Ureter (tissue), 1 donor: ENCODE measurements around the gene ANO2. TPM values are rescaled to one million over a fixed set of nuclear protein-coding genes. Genes with fewer than 3 reads are reported as not detected.
"Not testable (repeated sequence)": the region's sequence is repeated elsewhere in the genome, so short reads cannot be mapped to it uniquely, and the experiment has no call there.

Experiments
- DNase-seq: peaks from one replicate; pipeline ENCODE4 v3.0.0-alpha.2; 2020; ENCODE audit warnings: low spot score
- total RNA-seq: library from RNA; stranded (reverse); gene quantifications from one replicate; pipeline ENCODE4 v1.2.4, GENCODE V29; 2023
- donor health status: DM: yes; HTN: yes; CAD: no.

ANO2 gene
- total RNA-seq, 1 donor from 2014 or later = 4.2 TPM

- DNase-seq = no peak
Measured at GRCh38 chr12:5549011-5549410, 396.0 kb downstream of the ANO2 start.

- no peak for DNase-seq
Measured at GRCh38 chr12:5548152-5548943, 396.7 kb downstream of the ANO2 start.

- DNase-seq = no peak
Measured at GRCh38 chr12:5546616-5547015, 398.4 kb downstream of the ANO2 start.

GRCh38 chr12:5537771-5538170, 407.3 kb downstream of the ANO2 start:
- no peak for DNase-seq

GRCh38 chr12:5537026-5537615, 407.9 kb downstream of the ANO2 start:
- DNase-seq = not testable (repeated sequence)

- no peak for DNase-seq
Measured at GRCh38 chr12:5535541-5535940, 409.5 kb downstream of the ANO2 start.

GRCh38 chr12:5534426-5535199, 410.4 kb downstream of the ANO2 start:
- no peak for DNase-seq

- DNase-seq = no peak
Measured at GRCh38 chr12:5533368-5533767, 411.7 kb downstream of the ANO2 start.

- DNase-seq = no peak
Measured at GRCh38 chr12:5525783-5526367, 419.2 kb downstream of the ANO2 start.

GRCh38 chr12:5524769-5525436, 420.2 kb downstream of the ANO2 start:
- DNase-seq = no peak

- no peak for DNase-seq
Measured at GRCh38 chr12:5524116-5524768, 420.8 kb downstream of the ANO2 start.

GRCh38 chr12:5523396-5524115, 421.5 kb downstream of the ANO2 start:
- no peak for DNase-seq

- no peak for DNase-seq
Measured at GRCh38 chr12:5522432-5523335, 422.4 kb downstream of the ANO2 start.

GRCh38 chr12:5521456-5522325, 423.4 kb downstream of the ANO2 start:
- no peak for DNase-seq

- DNase-seq = no peak
Measured at GRCh38 chr12:5520831-5521230, 424.2 kb downstream of the ANO2 start.

GRCh38 chr12:5520037-5520436, 425.0 kb downstream of the ANO2 start:
- no peak for DNase-seq

GRCh38 chr12:5518584-5519365, 426.3 kb downstream of the ANO2 start:
- DNase-seq = no peak
